SK-N-SH treated with all-trans-retinoic acid at 6 μM for 48 hours (cell line): Measurements from ENCODE around the gene TMCO2.

ENCODE experiments used
- ATAC-seq: fragments of 200-7000 bp; cut with Tn5 transposase; 3 replicates; pipeline ENCODE4 v1.9.1; 2020; ENCODE audit warnings: mild to moderate bottlenecking, moderate library complexity
- ARNTL ChIP-seq: fragments of 450-650 bp; formaldehyde crosslinking; IDR thresholded peaks from 2 replicates; pipeline ENCODE4 v1.5.0; 2020; ENCODE audit warnings: low read depth, mild to moderate bottlenecking, moderate library complexity, borderline replicate concordance
- CREB5 ChIP-seq: fragments of 250-450 bp; sonication (Bioruptor Pico); IDR thresholded peaks from 2 replicates; pipeline ENCODE4 v1.5.1; 2020; ENCODE audit warnings: low read depth, mild to moderate bottlenecking, moderate library complexity
- CSDC2 ChIP-seq: fragments of 250-450 bp; sonication (Bioruptor Pico); IDR thresholded peaks from 2 replicates; pipeline ENCODE4 v1.5.0; 2020; ENCODE audit warnings: mild to moderate bottlenecking, moderate library complexity
- CSRNP3 ChIP-seq: fragments of 250-450 bp; sonication (Bioruptor Pico); IDR thresholded peaks from 2 replicates; pipeline ENCODE4 v1.5.1; 2021; ENCODE audit warnings: mild to moderate bottlenecking, moderate library complexity
- ESRRG ChIP-seq: fragments of 250-450 bp; sonication (Bioruptor Pico); IDR thresholded peaks from 2 replicates; pipeline ENCODE4 v1.6.1; 2021; ENCODE audit warnings: mild to moderate bottlenecking
- ISL1 ChIP-seq: fragments of 250-450 bp; sonication (Bioruptor Pico); IDR thresholded peaks from 2 replicates; pipeline ENCODE4 v2.1.2; 2022; ENCODE audit warnings: mild to moderate bottlenecking, moderate library complexity
- OSR1 ChIP-seq: fragments of 250-450 bp; sonication (Bioruptor Pico); IDR thresholded peaks from 2 replicates; pipeline ENCODE4 v1.8.0; 2022; ENCODE audit warnings: moderate library complexity, mild to moderate bottlenecking, inconsistent platforms
- POU6F1 ChIP-seq: fragments of 250-450 bp; sonication (Bioruptor Pico); IDR thresholded peaks from 2 replicates; pipeline ENCODE4 v1.8.0; 2021; ENCODE audit warnings: low read depth, mild to moderate bottlenecking, moderate library complexity, borderline replicate concordance
- PPARA ChIP-seq: fragments of 250-450 bp; sonication (Bioruptor Pico); IDR thresholded peaks from 2 replicates; pipeline ENCODE4 v1.5.0; 2020; ENCODE audit warnings: mild to moderate bottlenecking, borderline replicate concordance
- RARB ChIP-seq: fragments of 250-450 bp; sonication (Bioruptor Pico); IDR thresholded peaks from 2 replicates; pipeline ENCODE4 v1.8.0; 2021; ENCODE audit warnings: mild to moderate bottlenecking, moderate library complexity
- SNAI2 ChIP-seq: fragments of 250-450 bp; sonication (Bioruptor Pico); IDR thresholded peaks from 2 replicates; pipeline ENCODE4 v1.5.0; 2020; ENCODE audit warnings: mild to moderate bottlenecking, moderate library complexity
- TCF4 ChIP-seq: fragments of 250-450 bp; sonication (Bioruptor Pico); IDR thresholded peaks from 2 replicates; pipeline ENCODE4 v1.8.0; 2021; ENCODE audit warnings: mild to moderate bottlenecking, moderate library complexity, borderline replicate concordance
- TOX ChIP-seq: fragments of 250-450 bp; sonication (Bioruptor Pico); IDR thresholded peaks from 2 replicates; pipeline ENCODE4 v1.8.0; 2021; ENCODE audit warnings: mild to moderate bottlenecking, moderate library complexity, borderline replicate concordance
- TSHZ2 ChIP-seq: fragments of 250-450 bp; sonication (Bioruptor Pico); IDR thresholded peaks from 2 replicates; pipeline ENCODE4 v1.5.0; 2020; ENCODE audit warnings: mild to moderate bottlenecking, moderate library complexity
- ZC3H10 ChIP-seq: fragments of 250-450 bp; sonication (Bioruptor Pico); IDR thresholded peaks from 2 replicates; pipeline ENCODE4 v1.5.1; 2021; ENCODE audit warnings: mild to moderate bottlenecking, moderate library complexity
- ZFP3 ChIP-seq: fragments of 250-450 bp; sonication (Bioruptor Pico); IDR thresholded peaks from 2 replicates; pipeline ENCODE4 v1.5.0; 2020; ENCODE audit warnings: mild to moderate bottlenecking, moderate library complexity
- ZFP30 ChIP-seq: fragments of 450-650 bp; formaldehyde crosslinking; IDR thresholded peaks from 2 replicates; pipeline ENCODE4 v1.5.0; 2022; ENCODE audit warnings: mild to moderate bottlenecking, moderate library complexity
- ZNF565 ChIP-seq: fragments of 450-650 bp; formaldehyde crosslinking; conservative IDR thresholded peaks from 2 replicates; pipeline ENCODE4 v1.5.0; 2020; ENCODE audit warnings: low read depth, mild to moderate bottlenecking, moderate library complexity
- ZNF70 ChIP-seq: fragments of 450-650 bp; formaldehyde crosslinking; IDR thresholded peaks from 2 replicates; pipeline ENCODE4 v1.5.0; 2020; ENCODE audit warnings: mild to moderate bottlenecking, moderate library complexity
- ZNF8 ChIP-seq: fragments of 450-650 bp; formaldehyde crosslinking; IDR thresholded peaks from 2 replicates; pipeline ENCODE4 v1.5.0; 2020; ENCODE audit warnings: mild to moderate bottlenecking, moderate library complexity
- TF ChIP-seq, protein P1 (sequence below): fragments of 250-450 bp; sonication (Bioruptor Pico); IDR thresholded peaks from 2 replicates; pipeline ENCODE4 v1.8.0; 2020; ENCODE audit warnings: mild to moderate bottlenecking, moderate library complexity, borderline replicate concordance

Gene TMCO2

GRCh38 chr1:40281853-40282252, 34.1 kb downstream of the TMCO2 start:
- TF ChIP-seq TSHZ2 (no peak), RARB (CRISPR knock-in tag) (no peak), CSRNP3 (CRISPR knock-in tag) (no peak), ZFP30 (CRISPR knock-in tag) (no peak), ZC3H10 (CRISPR knock-in tag) (no peak), TCF4 (CRISPR knock-in tag) (no peak), PPARA (CRISPR knock-in tag) (no peak), CSDC2 (CRISPR knock-in tag) (no peak), ESRRG (CRISPR knock-in tag) (no peak), ZNF70 (CRISPR knock-in tag) (no peak), ZFP3 (no peak), TOX (no peak), ISL1 (CRISPR knock-in tag) (no peak), ZNF8 (CRISPR knock-in tag) (no peak), POU6F1 (CRISPR knock-in tag) (no peak), CREB5 (CRISPR knock-in tag) (no peak), ARNTL (CRISPR knock-in tag) (no peak)
- TF ChIP-seq, protein P1, sequence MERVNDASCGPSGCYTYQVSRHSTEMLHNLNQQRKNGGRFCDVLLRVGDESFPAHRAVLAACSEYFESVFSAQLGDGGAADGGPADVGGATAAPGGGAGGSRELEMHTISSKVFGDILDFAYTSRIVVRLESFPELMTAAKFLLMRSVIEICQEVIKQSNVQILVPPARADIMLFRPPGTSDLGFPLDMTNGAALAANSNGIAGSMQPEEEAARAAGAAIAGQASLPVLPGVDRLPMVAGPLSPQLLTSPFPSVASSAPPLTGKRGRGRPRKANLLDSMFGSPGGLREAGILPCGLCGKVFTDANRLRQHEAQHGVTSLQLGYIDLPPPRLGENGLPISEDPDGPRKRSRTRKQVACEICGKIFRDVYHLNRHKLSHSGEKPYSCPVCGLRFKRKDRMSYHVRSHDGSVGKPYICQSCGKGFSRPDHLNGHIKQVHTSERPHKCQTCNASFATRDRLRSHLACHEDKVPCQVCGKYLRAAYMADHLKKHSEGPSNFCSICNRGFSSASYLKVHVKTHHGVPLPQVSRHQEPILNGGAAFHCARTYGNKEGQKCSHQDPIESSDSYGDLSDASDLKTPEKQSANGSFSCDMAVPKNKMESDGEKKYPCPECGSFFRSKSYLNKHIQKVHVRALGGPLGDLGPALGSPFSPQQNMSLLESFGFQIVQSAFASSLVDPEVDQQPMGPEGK (CRISPR knock-in tag), result no peak
- no peak for ATAC-seq

GRCh38 chr1:40291293-40291692, 43.6 kb downstream of the TMCO2 start:
- ATAC-seq, result no peak

More at GRCh38 chr1:40291293-40291692, 43.6 kb downstream of the TMCO2 start:
- TF ChIP-seq ISL1 (CRISPR knock-in tag) (no peak), ZNF70 (CRISPR knock-in tag) (no peak), PPARA (CRISPR knock-in tag) (no peak), ZFP30 (CRISPR knock-in tag) (no peak), TSHZ2 (no peak), ZFP3 (no peak), OSR1 (CRISPR knock-in tag) (no peak), TOX (no peak), ZNF565 (CRISPR knock-in tag) (no peak), POU6F1 (CRISPR knock-in tag) (no peak), CREB5 (CRISPR knock-in tag) (no peak), SNAI2 (no peak)
